WI38 (cell line): ENCODE results near the gene PTPRA.

Experiments used
- H3K4me3 ChIP-seq: 2 replicates; pipeline ENCODE4 v1.5.1; 2011; ENCODE audit warnings: low read depth, mild to moderate bottlenecking, control low read depth, low read length
- TF ChIP-seq, protein P1 (sequence below): IDR thresholded peaks from 2 replicates; pipeline ENCODE4 v1.5.1; 2012; ENCODE audit warnings: low read depth, mild to moderate bottlenecking, control low read depth, low read length

The PTPRA gene

DNA sequence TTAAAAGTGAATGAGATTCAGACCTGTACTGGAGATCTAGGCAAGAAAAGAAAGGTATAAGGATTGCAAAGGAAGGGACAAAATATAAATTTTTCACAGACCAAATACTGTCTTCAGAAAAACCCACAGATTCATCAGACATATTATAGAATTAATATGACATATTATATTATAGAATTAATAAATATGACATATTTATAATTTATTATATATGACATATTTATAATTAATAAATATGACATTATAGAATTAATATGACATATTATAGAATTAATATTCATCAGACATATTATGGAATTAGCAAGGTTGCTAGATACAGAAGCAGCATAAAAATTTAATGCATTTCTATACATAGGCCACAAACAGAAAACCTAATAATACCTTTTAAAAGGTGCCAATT, 125.4 kb downstream of the PTPRA start:
- TF ChIP-seq, protein P1, sequence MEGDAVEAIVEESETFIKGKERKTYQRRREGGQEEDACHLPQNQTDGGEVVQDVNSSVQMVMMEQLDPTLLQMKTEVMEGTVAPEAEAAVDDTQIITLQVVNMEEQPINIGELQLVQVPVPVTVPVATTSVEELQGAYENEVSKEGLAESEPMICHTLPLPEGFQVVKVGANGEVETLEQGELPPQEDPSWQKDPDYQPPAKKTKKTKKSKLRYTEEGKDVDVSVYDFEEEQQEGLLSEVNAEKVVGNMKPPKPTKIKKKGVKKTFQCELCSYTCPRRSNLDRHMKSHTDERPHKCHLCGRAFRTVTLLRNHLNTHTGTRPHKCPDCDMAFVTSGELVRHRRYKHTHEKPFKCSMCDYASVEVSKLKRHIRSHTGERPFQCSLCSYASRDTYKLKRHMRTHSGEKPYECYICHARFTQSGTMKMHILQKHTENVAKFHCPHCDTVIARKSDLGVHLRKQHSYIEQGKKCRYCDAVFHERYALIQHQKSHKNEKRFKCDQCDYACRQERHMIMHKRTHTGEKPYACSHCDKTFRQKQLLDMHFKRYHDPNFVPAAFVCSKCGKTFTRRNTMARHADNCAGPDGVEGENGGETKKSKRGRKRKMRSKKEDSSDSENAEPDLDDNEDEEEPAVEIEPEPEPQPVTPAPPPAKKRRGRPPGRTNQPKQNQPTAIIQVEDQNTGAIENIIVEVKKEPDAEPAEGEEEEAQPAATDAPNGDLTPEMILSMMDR = no peak
- H3K4me3 ChIP-seq = no peak overlapping the region

DNA sequence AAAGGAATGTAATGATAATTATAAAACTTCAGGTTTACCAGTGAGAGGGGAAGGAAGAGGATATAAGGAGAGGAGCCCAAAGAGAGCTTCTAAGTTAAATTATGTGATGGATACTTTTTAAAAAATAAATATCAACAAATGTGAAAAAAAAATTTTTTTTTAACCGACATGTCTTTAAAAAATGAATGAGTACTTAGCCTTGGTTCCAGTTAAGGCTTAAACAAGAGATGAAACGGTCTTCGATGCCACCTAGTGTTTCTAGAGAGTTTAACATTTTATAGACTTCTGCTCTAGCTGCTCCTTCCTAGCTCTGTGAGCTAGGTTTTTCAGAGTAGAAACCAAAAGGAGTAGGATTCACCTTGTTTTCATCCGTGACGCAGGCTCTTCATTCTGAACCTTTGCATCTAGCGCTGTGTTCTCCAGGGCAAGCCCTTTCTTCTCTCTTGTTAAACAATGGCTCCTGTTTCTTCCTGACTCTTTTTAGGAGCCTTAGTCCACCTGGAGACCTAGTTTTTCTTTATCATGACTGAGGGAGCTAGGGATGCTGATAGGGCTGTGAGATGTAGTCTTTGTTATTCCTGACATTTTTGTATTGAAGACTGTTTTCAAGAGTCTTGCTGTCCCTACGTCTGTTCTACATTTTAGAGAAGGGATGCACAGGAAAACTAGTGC, 127.7 kb downstream of the PTPRA start:
- TF ChIP-seq, protein P1 = peak; percentile 15; the same call in 1 of the 2 replicates
- H3K4me3 ChIP-seq = no peak overlapping the region

DNA sequence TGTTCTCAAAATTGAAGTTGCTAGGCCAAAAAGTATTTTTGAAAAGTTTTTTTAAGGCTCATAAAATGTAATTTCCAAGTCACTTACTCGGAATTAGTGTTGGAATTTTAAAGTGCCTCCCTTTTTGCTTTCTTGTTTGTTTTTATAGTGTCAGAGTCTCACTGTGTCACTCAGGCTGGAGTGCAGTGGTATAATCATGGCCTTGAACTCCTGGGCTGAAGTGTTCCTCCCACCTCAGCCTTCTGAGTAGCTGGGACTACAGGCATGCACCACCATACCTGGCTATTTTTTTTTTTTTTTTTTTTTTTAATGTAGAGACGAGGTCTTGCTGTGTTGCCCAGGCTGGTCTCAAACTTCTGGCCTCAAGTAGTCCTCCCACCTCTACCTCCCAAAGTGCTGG, 130.1 kb downstream of the PTPRA start:
- H3K4me3 ChIP-seq = no peak overlapping the region
- TF ChIP-seq, protein P1 = no peak

DNA sequence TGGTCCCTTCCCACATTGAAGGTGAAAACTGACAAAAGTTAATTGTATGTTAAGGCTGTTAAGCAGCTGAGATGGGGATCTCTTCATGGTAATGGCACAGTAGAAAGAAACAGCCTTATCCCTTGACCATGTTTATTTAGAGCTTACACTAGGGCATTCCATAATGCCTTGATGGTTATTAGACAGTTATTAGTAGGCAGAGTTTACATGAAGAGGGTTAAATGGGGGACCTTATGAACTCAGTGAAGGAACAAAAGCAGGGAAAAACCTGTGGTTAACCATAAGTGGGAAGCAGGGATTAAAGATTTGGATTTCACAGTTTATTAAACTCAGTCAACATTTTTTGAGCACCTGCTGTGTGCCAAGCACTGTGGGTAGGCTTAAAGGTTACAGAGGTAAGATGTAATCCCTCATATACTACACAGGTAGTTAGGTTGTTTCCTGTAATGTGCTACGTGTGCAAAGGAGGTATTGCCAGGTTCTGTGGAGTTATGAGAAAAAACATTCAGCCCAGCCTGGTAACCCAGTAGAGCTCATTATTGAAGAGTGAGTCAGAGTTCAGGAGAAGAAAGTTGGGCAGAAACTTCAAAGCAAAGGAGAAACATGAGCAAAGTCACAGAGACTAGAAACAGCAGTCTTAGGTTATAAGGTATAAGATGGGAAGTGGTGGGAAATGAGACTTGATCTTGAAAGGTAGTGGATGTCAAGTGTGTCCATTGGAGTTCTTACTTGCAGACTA, 137.9 kb downstream of the PTPRA start:
- TF ChIP-seq, protein P1 = no peak
- H3K4me3 ChIP-seq = no peak overlapping the region

DNA sequence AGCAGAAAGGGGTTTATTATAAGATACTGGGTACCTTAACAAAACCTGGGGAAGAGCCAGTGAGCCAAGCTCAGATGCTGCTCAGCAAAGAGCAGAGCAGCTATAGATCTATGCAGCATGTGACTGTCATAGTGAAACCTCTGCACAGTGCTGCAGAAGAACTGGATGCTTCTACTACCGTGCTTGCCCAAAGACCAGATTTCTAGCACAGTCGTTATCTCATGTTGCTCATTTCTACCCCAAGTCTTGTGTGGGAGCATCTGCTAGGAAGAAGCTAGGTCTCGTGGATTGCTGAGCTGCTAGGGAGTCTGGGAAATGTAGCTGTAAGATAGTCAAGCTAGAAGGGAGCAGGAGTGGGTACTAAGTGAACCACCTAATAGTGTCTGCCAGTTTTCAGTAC, 138.5 kb downstream of the PTPRA start:
- no peak overlapping the region for H3K4me3 ChIP-seq
- TF ChIP-seq, protein P1 = no peak

DNA sequence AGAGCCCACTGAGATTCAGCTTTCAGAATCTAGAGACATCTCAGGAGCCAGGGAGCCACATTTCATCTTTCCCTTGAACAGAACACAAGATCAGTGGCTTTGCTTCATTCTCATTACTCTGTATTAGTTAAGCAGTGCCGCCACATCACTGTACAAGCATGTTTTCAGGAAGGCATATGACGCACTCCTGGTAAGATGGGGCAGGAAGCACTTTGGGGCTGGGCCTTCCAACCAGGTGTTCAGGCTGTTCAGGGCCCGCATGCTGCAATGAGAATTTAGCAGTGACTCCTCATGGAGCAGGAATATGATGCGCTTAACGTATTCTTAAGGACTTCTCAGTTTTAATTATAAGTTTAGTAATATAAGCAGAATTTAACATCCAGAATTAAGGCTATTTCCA, 140.5 kb downstream of the PTPRA start:
- H3K4me3 ChIP-seq = no peak overlapping the region
- TF ChIP-seq, protein P1 = no peak

DNA sequence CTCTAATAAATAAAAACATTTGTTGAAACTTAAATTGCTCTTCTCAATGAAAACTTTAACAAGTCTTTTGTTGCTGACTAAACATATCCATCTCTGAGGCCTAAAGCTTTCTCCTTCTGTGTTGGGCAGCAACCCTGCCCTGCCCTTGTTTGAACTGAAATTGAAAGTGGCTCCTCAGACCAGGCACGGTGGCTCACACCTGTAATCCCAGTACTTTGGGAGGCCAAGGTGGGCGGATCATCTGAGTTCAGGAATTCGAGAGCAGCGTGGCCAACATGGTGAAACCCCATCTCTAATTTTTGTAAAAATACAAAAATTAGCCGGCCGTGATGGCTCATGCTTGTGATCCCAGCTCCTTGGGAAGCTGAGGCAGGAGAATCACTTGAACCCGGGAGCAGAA, 140.9 kb downstream of the PTPRA start:
- TF ChIP-seq, protein P1 = no peak
- no peak overlapping the region for H3K4me3 ChIP-seq
